ENCODE measurements around the gene MYH9.

Gene MYH9

GRCh38 chr22:36330655-36331305 is 57.0 kb downstream of the MYH9 start:
- DNase-seq (ENCODE audit: low read depth) = peak; percentile 77

- DNase-seq (ENCODE audit: low read depth) = no peak
Measured at GRCh38 chr22:36330127-36330526, 57.6 kb downstream of the MYH9 start.

GRCh38 chr22:36329254-36330078 is 58.3 kb downstream of the MYH9 start:
- peak; percentile 97 for DNase-seq (ENCODE audit: low read depth)

- DNase-seq (ENCODE audit: low read depth) = peak; percentile 83
Measured at GRCh38 chr22:36328635-36329253, 59.0 kb downstream of the MYH9 start.

- DNase-seq (ENCODE audit: low read depth) = peak; percentile 47
Measured at GRCh38 chr22:36327922-36328551, 59.7 kb downstream of the MYH9 start.

GRCh38 chr22:36326178-36327161 is 61.3 kb downstream of the MYH9 start:
- DNase-seq (ENCODE audit: low read depth) = no peak

GRCh38 chr22:36325154-36326031 is 62.4 kb downstream of the MYH9 start:
- DNase-seq (ENCODE audit: low read depth) = peak; percentile 81

- no peak for DNase-seq (ENCODE audit: low read depth)
Measured at GRCh38 chr22:36324414-36324813, 63.4 kb downstream of the MYH9 start.

GRCh38 chr22:36323855-36324331 is 63.9 kb downstream of the MYH9 start:
- DNase-seq (ENCODE audit: low read depth) = no peak

- DNase-seq (ENCODE audit: low read depth) = no peak
Measured at GRCh38 chr22:36323182-36323854, 64.4 kb downstream of the MYH9 start.

GRCh38 chr22:36322602-36322915 is 65.2 kb downstream of the MYH9 start:
- no peak for DNase-seq (ENCODE audit: low read depth)

GRCh38 chr22:36321797-36322601 is 65.8 kb downstream of the MYH9 start:
- DNase-seq (ENCODE audit: low read depth) = no peak

GRCh38 chr22:36320553-36320952 is 67.2 kb downstream of the MYH9 start:
- no peak for DNase-seq (ENCODE audit: low read depth)

GRCh38 chr22:36319595-36320497 is 67.9 kb downstream of the MYH9 start:
- no peak for DNase-seq (ENCODE audit: low read depth)

GRCh38 chr22:36318442-36318841 is 69.3 kb downstream of the MYH9 start:
- DNase-seq (ENCODE audit: low read depth) = no peak

- no peak for DNase-seq (ENCODE audit: low read depth)
Measured at GRCh38 chr22:36317658-36318271, 70.0 kb downstream of the MYH9 start.

- DNase-seq (ENCODE audit: low read depth) = no peak
Measured at GRCh38 chr22:36316419-36316818, 71.3 kb downstream of the MYH9 start.
